Ishikawa (cell line): ENCODE data around the gene NOD2.

Source experiments
- CEBPB ChIP-seq: IDR thresholded peaks from 2 replicates; pipeline ENCODE4 v1.6.1; 2012
- CREB1 ChIP-seq: IDR thresholded peaks from 2 replicates; pipeline ENCODE4 v1.6.1; 2012; ENCODE audit warnings: low read depth
- EGR1 ChIP-seq: IDR thresholded peaks from 2 replicates; pipeline ENCODE4 v1.6.1; 2012
- EP300 ChIP-seq: IDR thresholded peaks from 2 replicates; pipeline ENCODE4 v1.6.1; 2012; ENCODE audit warnings: borderline replicate concordance
- NFIC ChIP-seq: IDR thresholded peaks from 2 replicates; pipeline ENCODE4 v1.6.1; 2012
- RAD21 ChIP-seq: IDR thresholded peaks from 2 replicates; pipeline ENCODE4 v1.6.1; 2012; ENCODE audit warnings: low read depth
- REST ChIP-seq: IDR thresholded peaks from 2 replicates; pipeline ENCODE4 v1.6.1; 2012; ENCODE audit warnings: low read depth, mild to moderate bottlenecking
- TAF1 ChIP-seq: IDR thresholded peaks from 2 replicates; pipeline ENCODE4 v1.6.1; 2012; ENCODE audit warnings: low read depth, mild to moderate bottlenecking
- TCF12 ChIP-seq: IDR thresholded peaks from 2 replicates; pipeline ENCODE4 v1.6.1; 2012; ENCODE audit warnings: low read depth
- TEAD4 ChIP-seq: IDR thresholded peaks from 2 replicates; pipeline ENCODE4 v1.6.1; 2012
- USF1 ChIP-seq: IDR thresholded peaks from 2 replicates; pipeline ENCODE4 v1.6.1; 2012
- YY1 ChIP-seq: IDR thresholded peaks from 2 replicates; pipeline ENCODE4 v1.6.1; 2012; ENCODE audit warnings: low read depth

- no peak for TF ChIP-seq USF1
- peak; percentile 47 for TF ChIP-seq RAD21
- TF ChIP-seq TAF1 = no peak
- TF ChIP-seq EP300 = no peak
- no peak for TF ChIP-seq TEAD4
- TF ChIP-seq NFIC = no peak
- no peak for TF ChIP-seq REST
- TF ChIP-seq CEBPB = no peak
- TF ChIP-seq EGR1 = no peak
- TF ChIP-seq YY1 = no peak
- TF ChIP-seq CREB1 = no peak
- TF ChIP-seq TCF12 = no peak
Measured at GRCh38 chr16:50747207-50747956, 54.0 kb downstream of the NOD2 start.
